ENCODE data around the gene RPL41.

RPL41 gene

GRCh38 chr12:56127888-56128669 lies 11.6 kb downstream of the RPL41 start, which contains the start of gene ESYT1:
TSS of gene ESYT1 (plus strand) at chr12:56128267. CDS start at chr12:56128320, 53 bp downstream.
- DNase-seq (ENCODE audit: low read depth), result peak; percentile 98

- DNase-seq (ENCODE audit: low read depth), result no peak
Observed at GRCh38 chr12:56128670-56129205, 12.3 kb downstream of the RPL41 start.

GRCh38 chr12:56129206-56129941 lies 12.9 kb downstream of the RPL41 start:
- DNase-seq (ENCODE audit: low read depth), result no peak

- no peak for DNase-seq (ENCODE audit: low read depth)
Observed at GRCh38 chr12:56129942-56130495, 13.6 kb downstream of the RPL41 start.

- no peak for DNase-seq (ENCODE audit: low read depth)
Observed at GRCh38 chr12:56130876-56131275, 14.4 kb downstream of the RPL41 start.

- no peak for DNase-seq (ENCODE audit: low read depth)
Observed at GRCh38 chr12:56134897-56135296, 18.5 kb downstream of the RPL41 start.

- DNase-seq (ENCODE audit: low read depth), result no peak
Observed at GRCh38 chr12:56137853-56138571, 21.6 kb downstream of the RPL41 start.

GRCh38 chr12:56141946-56142784 lies 25.7 kb downstream of the RPL41 start:
- DNase-seq (ENCODE audit: low read depth), result no peak

GRCh38 chr12:56143217-56143616 lies 26.8 kb downstream of the RPL41 start:
- DNase-seq (ENCODE audit: low read depth), result no peak

GRCh38 chr12:56143870-56144269 lies 27.4 kb downstream of the RPL41 start:
- no peak for DNase-seq (ENCODE audit: low read depth)

GRCh38 chr12:56145217-56145616 lies 28.8 kb downstream of the RPL41 start:
- DNase-seq (ENCODE audit: low read depth), result no peak

GRCh38 chr12:56146492-56147460 lies 30.3 kb downstream of the RPL41 start:
- no peak for DNase-seq (ENCODE audit: low read depth)

GRCh38 chr12:56150563-56150962 lies 34.1 kb downstream of the RPL41 start:
- DNase-seq (ENCODE audit: low read depth), result no peak

GRCh38 chr12:56151672-56152131 lies 35.3 kb downstream of the RPL41 start:
- DNase-seq (ENCODE audit: low read depth), result no peak

- peak; percentile 72 for DNase-seq (ENCODE audit: low read depth)
Observed at GRCh38 chr12:56152132-56152755, 35.8 kb downstream of the RPL41 start, which contains the start of gene MYL6B. TSS of gene MYL6B (plus strand) at chr12:56152587. CDS start at chr12:56153919, 1,332 bp downstream.

- no peak for DNase-seq (ENCODE audit: low read depth)
Observed at GRCh38 chr12:56152756-56153677, 36.6 kb downstream of the RPL41 start.

GRCh38 chr12:56153678-56154065 lies 37.2 kb downstream of the RPL41 start:
- DNase-seq (ENCODE audit: low read depth), result no peak

- no peak for DNase-seq (ENCODE audit: low read depth)
Observed at GRCh38 chr12:56154246-56154771, 37.9 kb downstream of the RPL41 start.

All from HS-27A (cell line).